ENCODE data around the gene SLC22A4.

DNA sequence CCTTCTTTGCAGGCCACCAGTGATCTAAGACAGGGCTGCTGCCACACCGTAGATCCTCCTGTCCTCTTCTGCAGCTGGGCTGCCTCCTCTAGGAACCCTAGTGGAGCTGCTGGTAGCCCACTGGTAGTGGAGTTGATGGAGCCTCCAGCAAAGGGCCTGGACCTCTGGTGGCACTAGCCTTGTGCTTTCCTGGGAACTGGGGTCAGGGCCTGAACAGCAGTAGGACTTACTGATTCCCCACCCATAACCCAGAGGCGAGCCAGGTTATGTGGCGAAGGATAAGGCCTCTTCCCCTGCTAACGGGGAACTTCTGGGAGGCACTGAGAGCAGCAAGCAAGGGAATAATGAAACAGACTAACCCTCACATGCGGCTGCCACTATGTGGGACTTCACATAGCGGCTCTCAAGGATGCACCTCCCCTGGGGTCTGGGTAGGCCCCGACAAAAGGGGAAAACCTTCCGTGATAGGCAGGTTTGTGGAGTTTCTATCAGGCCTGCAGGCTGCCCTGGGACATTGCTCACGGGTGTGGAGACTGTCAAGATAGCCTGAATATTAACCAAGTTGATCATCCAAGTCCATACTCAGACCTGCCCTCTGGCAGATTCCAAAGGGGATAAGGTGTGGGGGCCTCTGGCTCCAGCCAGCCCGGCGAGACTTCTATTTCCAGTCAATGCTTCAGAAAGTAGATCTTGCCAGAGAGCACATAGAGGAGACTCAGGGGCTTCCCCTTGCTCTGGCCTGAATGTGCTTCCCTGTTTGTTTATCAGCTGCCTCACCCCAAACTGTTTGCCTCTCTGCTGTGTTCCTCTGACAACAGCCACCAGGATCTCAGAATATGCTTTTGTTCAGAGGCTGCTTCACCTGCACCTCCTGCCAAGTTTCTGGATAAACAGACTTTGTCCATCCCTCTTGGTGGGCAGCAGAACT is 7.4 kb downstream of the SLC22A4 start:
- TF ChIP-seq POLR2A (IDR thresholded peaks at IDR 0.05) (no peak), EP300 (IDR thresholded peaks at IDR 0.05) (no peak)
- TF ChIP-seq, protein P1, sequence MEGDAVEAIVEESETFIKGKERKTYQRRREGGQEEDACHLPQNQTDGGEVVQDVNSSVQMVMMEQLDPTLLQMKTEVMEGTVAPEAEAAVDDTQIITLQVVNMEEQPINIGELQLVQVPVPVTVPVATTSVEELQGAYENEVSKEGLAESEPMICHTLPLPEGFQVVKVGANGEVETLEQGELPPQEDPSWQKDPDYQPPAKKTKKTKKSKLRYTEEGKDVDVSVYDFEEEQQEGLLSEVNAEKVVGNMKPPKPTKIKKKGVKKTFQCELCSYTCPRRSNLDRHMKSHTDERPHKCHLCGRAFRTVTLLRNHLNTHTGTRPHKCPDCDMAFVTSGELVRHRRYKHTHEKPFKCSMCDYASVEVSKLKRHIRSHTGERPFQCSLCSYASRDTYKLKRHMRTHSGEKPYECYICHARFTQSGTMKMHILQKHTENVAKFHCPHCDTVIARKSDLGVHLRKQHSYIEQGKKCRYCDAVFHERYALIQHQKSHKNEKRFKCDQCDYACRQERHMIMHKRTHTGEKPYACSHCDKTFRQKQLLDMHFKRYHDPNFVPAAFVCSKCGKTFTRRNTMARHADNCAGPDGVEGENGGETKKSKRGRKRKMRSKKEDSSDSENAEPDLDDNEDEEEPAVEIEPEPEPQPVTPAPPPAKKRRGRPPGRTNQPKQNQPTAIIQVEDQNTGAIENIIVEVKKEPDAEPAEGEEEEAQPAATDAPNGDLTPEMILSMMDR (IDR thresholded peaks at IDR 0.05): no peak

Measured in upper lobe of left lung (tissue), 4 donors.